Raji (cell line): ENCODE results near the gene GNAT2.

Source experiments
- POLR2A ChIP-seq: IDR thresholded peaks from 2 replicates; pipeline ENCODE4 v1.6.1; 2011; ENCODE audit warnings: low read depth, low read length, control low read depth; ENCODE audit not compliant: insufficient read depth

GNAT2 gene

DNA sequence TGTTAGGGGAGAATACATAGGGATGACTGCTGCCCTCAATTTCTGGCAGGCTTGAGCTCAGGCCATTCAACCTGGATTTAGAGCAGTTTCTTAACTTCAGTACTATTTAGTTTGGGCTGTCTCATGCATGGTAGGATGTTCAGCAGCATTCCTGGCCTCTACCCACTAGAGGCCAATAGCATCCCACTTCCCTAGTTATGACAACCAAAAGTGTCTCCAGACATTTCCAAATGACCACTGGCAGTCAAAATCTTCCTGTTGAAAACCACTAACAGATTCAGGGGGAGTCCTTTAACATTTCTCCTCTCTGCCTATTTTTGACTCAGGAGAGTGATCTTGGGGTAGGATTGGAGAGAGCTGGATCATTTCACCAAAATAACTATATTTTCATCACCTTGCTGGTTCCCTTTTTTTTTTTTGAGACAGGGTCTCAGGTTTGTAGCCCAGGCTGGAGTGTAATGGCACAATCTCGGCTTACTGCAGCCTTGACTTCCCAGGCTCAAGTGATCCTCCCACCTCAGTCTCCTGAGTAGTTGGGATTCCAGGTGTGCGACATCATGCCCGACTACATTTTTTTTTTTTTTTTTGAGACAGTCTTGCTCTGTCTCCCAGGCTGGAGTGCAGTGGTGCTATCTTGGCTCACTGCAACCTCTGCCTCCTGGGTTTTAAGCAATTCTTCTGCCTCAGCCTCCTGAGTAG, 8.7 kb downstream of the GNAT2 start:
- TF ChIP-seq POLR2A = no peak

DNA sequence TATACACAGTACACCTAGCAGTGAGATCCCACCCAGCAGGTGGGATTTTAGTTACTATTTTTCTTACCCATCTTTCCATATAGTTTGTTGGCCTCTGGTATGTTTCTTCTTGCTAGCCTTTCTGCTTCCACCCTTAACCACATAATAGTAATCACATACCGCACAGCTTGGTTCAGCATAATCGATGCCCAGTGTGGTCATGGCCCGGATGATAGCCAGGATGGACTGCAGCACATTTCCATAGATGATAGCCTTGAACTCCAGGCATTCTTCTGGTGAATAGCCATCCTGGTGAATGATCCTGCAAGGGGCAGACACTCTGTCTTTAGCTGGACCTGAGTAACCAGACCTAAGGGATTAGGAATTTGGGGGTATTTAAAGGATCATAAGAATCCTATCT, 9.5 kb downstream of the GNAT2 start:
- TF ChIP-seq POLR2A = no peak

DNA sequence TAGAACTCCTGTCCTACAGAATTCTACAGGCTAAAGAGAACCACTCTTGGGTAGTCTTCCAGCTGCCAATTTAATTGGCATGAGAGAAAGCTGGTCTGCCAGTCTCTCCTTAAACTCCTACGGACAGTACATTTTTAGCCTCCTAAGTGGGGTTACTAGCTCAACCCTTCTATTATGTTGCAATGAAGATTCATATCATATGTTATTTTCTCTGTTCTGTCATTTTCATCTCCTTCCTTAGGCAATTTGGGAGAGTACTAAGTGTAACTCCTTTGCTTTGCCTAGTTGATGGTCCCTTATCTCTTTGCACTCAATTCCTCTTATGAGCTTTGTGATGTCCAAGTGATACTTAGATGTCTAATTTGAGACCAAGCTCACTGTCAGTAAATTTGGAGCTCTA, 14.0 kb downstream of the GNAT2 start:
- TF ChIP-seq POLR2A = no peak

DNA sequence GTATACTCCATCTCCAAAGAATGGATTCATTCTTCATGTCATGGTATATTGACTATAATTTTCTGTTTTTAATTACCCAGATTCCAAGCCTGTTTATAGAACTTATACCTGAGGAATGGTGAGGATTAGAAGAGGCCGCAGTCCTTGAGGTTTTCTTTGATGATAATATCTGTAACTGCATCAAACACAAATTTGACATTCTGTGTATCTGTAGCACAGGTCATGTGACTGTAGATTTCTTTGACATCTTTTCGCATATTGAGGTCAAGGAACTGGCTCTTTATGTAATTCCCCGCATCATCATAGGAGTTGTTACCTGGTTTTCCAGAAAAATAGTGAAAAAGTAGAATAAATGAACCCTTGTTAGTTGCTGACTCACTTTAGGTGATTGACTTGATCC, 16.2 kb downstream of the GNAT2 start:
- no peak for TF ChIP-seq POLR2A

DNA sequence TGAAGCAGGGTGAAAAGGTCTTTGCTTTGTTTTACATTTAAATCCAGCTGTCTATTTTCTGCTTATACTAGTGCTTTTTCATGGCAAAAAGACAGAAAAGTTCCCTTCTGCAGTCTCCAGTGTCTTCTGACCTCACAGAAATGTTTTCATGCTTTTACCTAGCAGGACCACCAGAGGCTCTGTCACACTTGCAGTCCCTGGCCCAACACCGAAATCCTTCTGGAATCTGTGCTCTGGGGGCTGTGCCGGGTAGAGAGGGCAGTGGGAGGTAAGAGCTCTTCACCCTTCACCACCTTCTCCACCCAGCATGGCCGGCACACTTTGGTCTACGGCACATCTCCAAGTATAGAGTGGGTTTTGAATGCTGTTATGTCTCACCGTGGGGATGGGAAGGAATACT, 20.8 kb downstream of the GNAT2 start:
- no peak for TF ChIP-seq POLR2A

DNA sequence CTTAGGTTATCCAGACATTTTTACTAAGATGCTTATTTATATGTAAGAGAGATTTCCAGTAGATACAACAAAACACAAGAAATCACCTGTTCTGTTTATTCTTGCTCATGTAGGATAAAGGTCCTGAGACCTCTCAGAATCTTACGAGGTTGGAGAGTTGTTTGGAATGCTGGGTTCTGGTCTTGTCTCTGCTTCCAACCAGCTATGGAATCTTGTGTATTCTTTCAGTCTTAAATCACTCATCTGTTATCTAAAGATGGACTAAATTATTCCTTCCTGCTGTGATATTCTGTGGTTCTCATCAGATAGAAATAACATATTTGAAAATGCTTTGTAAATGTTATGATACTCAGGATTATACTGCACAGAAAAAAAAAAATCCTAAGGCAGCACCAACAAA, 21.3 kb downstream of the GNAT2 start:
- TF ChIP-seq POLR2A = no peak

DNA sequence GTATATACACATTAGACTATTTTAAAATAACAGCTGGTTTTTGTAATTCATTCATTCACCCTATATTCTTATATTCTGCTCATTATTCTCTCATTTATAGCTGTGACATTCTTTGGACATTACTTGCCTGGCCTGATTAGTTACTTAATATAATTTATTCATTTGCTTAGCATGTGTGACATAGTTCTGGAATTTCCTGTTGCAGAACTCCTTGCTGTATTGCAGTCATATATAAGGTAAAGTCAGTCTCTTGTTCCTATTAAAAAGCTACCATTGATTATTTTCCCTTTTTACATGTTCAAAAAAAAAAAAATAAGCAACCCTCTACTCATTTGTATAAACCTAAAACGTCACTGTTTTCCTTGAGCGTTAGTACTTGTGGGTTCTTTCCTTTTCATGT, 23.9 kb downstream of the GNAT2 start:
- no peak for TF ChIP-seq POLR2A

DNA sequence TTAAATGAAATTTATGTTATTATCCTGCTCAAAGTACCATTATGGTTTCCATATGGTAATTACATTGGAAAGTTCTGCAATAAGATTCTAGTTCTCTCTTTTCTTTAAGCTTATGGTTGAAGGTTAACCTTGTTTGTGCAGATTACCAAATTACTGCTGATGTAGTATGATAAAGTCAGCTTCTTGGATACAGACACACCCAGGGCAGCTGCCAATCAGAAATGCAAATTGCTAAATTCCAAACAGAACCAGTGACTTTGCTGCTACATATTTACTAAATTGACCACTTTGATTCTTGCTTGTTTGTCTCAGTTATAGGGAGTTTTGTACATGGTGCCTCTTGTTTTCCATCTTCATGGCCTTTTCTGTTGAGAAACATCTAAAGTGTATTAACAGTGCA, 26.5 kb downstream of the GNAT2 start:
- no peak for TF ChIP-seq POLR2A

DNA sequence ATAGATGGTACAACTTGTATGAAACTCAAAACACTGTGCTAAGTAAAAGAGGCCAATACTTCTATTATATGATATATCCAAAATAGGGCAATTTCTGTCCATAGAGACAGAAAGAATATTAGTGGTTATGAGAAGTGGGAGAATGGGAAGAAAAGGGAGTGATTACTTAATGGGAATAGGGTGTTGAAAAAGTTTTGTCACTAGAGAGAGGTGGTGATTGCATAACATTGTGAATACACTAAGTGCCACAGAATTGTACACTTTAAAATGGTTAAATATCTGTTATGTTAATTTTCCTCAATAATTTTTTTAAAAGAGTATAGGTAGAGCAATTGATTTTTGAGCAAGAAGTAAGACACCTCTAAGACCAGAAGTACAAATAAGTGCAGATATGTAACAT, 29.7 kb downstream of the GNAT2 start:
- TF ChIP-seq POLR2A = no peak

DNA sequence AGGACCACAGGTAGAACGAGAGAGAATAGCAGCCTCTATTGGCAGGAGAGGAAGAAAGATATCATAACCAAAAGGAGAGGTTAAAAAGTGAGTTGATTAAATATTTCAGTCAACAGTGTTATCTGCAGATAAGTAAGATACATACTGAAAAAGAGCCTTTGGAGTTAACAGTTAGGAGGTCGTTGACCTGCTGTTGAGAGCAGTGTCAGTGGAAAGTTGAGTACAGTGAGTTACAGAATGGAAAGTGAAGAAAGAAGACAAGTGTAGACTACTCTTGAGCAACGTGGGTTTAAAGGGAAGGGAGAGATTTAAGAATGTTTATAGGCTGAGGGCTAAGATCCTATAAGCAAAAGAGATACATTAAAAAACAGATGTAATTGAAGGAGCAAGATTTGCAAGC, 30.2 kb downstream of the GNAT2 start:
- no peak for TF ChIP-seq POLR2A

DNA sequence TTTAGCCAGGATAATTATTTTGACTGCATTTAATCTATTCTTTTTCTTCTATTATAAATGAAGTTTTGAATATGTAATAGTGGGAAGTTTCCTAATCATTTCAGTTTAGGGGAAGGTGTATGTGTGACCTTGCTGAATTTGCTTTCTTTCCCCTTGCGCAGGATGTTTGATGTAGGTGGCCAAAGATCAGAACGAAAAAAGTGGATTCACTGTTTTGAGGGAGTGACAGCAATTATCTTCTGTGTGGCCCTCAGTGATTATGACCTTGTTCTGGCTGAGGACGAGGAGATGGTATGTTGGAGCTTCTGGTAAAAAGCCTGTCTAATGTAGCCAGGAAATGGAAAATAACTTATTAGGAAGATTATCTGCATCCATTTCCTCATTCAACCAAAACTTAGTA, 33.4 kb downstream of the GNAT2 start:
- no peak for TF ChIP-seq POLR2A

DNA sequence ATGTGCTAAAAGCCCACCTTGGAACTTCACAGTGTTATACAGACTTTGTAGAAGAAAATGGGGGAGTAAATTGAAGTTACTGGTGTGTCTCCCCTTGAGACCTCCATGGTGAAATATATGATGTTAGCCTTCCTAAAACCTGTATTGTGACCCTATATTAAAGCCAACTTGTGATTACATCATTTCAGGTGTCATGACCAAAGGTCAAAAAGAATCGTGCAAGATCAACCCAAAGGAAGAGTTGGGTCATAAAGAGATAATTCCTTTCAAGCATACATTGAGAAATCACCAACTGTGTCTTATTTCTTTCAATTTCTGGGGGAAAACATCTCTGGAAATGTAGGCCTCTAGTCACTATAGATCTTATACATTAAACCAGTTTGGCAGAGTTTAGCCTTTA, 34.6 kb downstream of the GNAT2 start:
- TF ChIP-seq POLR2A = no peak

DNA sequence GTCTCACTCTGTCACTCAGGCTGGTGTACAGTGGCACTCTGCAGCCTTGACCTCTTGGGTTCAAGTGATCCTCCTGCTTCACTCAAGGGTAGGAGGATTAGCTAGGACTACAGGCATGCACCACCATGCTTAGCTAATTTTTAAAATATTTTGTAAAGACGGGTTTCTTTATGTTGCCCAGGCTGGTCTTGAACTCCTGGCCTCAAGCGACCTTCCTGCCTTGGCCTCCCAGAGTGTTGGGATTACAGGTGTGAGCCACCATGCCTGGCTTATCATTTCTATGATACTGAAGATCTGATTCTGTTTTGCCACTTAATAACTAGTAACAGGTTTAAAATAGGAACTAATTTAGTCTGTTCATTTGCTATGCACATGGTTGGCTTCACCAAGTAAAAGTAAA, 37.4 kb downstream of the GNAT2 start:
- TF ChIP-seq POLR2A = no peak

DNA sequence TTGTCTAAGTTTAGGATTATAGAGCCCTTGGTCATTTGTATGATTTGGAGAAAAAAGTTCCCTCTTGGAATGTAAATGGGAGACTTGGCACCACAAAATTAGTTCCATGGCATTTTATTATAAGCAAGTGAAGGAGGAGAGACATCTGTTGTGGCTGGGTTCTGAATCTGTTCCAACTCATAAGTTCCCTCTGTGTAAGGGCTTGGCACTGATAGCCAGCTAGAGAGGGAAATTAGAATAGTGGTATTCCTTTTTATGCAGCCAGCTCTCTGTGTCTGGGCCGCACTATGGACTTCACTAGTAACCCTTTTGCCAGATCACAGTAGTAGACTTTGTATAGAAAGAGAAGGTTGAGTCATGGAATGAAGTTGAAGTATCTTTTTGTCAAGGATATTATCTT, 39.9 kb downstream of the GNAT2 start:
- no peak for TF ChIP-seq POLR2A

DNA sequence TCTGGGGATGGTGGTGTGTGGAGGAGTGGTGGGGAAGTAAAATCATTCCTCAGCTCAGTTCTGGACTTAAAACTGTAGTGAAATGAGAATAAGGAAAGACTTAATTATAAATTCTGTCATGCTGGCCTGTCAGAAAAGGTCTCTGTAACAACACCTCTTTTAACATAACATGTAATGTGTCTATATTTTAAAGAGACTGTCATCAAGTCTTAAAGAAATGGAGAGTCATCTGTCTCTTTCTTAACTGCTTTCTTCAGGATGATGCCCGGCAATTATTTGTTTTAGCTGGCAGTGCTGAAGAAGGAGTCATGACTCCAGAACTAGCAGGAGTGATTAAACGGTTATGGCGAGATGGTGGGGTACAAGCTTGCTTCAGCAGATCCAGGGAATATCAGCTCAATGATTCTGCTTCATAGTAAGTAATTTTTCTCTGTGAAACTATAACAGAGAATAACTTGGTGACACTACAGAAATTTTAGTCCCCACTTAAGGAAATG, 40.4 kb downstream of the GNAT2 start:
- no peak for TF ChIP-seq POLR2A

DNA sequence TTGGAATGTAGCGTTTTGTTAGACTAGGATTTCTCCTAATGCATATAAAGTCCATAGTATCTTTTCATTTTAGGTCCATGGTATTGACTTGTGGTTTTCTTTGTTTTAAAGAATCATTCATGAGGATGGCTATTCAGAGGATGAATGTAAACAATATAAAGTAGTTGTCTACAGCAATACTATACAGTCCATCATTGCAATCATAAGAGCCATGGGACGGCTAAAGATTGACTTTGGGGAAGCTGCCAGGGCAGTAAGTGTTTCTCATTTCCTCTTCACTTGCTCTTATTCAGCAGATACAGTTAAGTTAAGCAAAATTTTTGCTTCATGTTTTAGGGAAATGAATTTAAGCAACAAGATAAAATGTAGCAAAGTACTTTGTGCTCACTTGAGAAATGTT, 45.6 kb downstream of the GNAT2 start:
- no peak for TF ChIP-seq POLR2A

DNA sequence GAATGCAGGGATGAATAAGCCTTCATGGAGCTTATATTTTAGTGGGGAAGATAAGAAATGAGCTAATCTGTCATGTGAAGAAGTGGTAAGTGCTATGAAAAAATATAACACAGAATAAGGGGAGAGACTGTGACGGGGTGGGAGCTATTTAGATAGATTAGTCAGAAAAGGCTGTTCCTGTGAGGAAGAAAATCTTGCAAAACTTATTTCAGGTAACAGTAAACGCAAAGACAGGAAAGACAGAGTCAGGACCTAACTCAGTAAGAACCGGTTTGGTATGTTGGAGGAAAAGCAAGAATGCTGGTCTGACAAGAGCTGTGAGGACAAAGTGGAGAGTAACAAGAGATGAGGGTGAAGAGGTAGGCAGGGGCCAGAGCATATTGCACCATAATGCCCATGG, 49.0 kb downstream of the GNAT2 start:
- no peak for TF ChIP-seq POLR2A
